Measurements from ENCODE around the gene AKAP5.

The AKAP5 gene

GRCh38 chr14:64491637-64492036 lies 26.3 kb downstream of the AKAP5 start:
- H3K27ac ChIP-seq = no peak overlapping the region
- TF ChIP-seq, protein P1, sequence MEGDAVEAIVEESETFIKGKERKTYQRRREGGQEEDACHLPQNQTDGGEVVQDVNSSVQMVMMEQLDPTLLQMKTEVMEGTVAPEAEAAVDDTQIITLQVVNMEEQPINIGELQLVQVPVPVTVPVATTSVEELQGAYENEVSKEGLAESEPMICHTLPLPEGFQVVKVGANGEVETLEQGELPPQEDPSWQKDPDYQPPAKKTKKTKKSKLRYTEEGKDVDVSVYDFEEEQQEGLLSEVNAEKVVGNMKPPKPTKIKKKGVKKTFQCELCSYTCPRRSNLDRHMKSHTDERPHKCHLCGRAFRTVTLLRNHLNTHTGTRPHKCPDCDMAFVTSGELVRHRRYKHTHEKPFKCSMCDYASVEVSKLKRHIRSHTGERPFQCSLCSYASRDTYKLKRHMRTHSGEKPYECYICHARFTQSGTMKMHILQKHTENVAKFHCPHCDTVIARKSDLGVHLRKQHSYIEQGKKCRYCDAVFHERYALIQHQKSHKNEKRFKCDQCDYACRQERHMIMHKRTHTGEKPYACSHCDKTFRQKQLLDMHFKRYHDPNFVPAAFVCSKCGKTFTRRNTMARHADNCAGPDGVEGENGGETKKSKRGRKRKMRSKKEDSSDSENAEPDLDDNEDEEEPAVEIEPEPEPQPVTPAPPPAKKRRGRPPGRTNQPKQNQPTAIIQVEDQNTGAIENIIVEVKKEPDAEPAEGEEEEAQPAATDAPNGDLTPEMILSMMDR (IDR thresholded peaks at IDR 0.05) = no peak
- H3K4me3 ChIP-seq = no peak overlapping the region
- no peak for DNase-seq (ENCODE audit: low spot score)

- TF ChIP-seq, protein P1 (IDR thresholded peaks at IDR 0.05) = no peak
- Histone ChIP-seq H3K4me3 (no peak overlapping the region), H3K27ac (no peak overlapping the region)
- DNase-seq (ENCODE audit: low spot score) = no peak
These were observed 28.2 kb downstream of the AKAP5 start for GRCh38 chr14:64493455-64493854.

DNA sequence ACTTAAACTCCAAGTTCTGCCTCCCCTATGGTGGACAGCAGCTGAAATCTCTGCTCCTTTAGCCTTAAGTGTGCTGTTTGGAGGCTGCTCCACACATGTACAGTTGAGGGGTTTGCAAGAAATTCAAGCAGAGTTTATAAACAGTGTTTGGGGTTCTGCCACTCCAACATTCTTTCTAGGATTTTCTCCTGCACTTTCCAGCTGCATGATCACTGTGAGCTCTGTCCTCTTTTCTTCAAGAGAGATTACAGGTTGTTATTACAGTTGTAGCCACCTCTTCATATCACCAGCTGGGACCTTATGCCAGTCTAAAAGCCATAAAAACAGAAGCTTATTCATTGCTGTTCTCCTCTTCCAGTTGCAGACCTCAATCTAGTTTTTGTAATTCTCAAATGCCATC lies 30.0 kb downstream of the AKAP5 start:
- TF ChIP-seq, protein P1 (IDR thresholded peaks at IDR 0.05) = no peak
- DNase-seq (ENCODE audit: low spot score) = no peak

DNA sequence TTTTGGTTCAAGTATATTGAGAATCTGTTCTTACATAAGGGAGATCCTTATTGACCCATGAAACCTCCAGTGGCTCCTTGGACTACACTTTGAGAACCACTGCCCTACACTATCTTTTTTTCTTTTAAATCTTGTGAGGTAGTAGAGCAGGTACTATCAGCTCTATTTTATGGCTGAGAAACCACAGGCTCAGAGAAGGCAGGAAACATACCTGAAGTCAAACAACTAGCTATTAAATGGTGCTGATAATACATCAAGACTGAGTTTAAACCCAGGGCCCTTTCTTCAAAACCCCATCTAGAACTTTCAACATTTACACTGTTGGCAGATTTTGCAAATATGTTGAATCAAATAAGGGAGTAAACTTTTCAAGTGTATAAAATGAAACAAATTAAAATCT lies 31.5 kb downstream of the AKAP5 start:
- no peak for DNase-seq (ENCODE audit: low spot score)
- TF ChIP-seq, protein P1 (IDR thresholded peaks at IDR 0.05) = no peak

More for the DNA sequence above, 30.0 kb downstream of the AKAP5 start:
- H3K4me3 ChIP-seq = no peak overlapping the region
- no peak overlapping the region for H3K27ac ChIP-seq

DNA sequence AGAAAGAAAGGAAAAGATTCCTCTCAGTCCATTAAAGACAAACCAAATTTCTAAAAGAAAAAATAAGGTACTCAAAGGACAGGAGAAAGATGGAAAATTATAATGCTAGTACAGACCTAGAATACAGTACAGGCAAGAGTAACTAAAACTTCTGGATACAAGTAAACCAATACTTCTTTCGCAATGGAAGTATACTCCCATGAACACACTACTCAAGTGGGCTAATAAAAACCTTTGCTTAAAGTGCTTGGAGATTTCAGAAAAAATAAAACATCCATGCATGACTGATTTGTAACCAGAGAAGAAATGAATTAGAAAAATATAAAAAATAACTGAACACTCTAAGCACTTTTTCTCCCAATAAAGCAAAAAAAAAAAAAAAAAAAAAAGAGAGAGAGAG lies 34.8 kb downstream of the AKAP5 start:
- Histone ChIP-seq H3K27ac (no peak overlapping the region), H3K4me3 (no peak overlapping the region)
- no peak for DNase-seq (ENCODE audit: low spot score)
- TF ChIP-seq, protein P1 (IDR thresholded peaks at IDR 0.05) = no peak

More for the DNA sequence above, 31.5 kb downstream of the AKAP5 start:
- H3K27ac ChIP-seq = no peak overlapping the region
- no peak overlapping the region for H3K4me3 ChIP-seq

- peak overlapping the region; percentile 99 to 100 for H3K27ac ChIP-seq
These were observed 36.3 kb downstream of the AKAP5 start for GRCh38 chr14:64501411-64502171.

More at GRCh38 chr14:64501411-64502171, 36.3 kb downstream of the AKAP5 start:
- peak overlapping the region; percentile 91 for H3K4me3 ChIP-seq
- DNase-seq (ENCODE audit: low spot score) = peak; percentile 85
- TF ChIP-seq, protein P1 (IDR thresholded peaks at IDR 0.05) = no peak
